ENCODE results near the gene BCL6.

Gene BCL6

GRCh38 chr3:187774185-187774789, 29.0 kb upstream of the BCL6 start:
- no peak for TF ChIP-seq CTCF (conservative IDR thresholded peaks at IDR 0.05; ENCODE audit: control insufficient read depth, insufficient read depth, low read depth, low read length)
- no peak for DNase-seq (ENCODE audit: low read depth)
- no peak overlapping the region for H3K4me3 ChIP-seq (ENCODE audit: control insufficient read depth, low read depth, low read length)

- H3K4me3 ChIP-seq (ENCODE audit: control insufficient read depth, low read depth, low read length) = no peak overlapping the region
- TF ChIP-seq CTCF (conservative IDR thresholded peaks at IDR 0.05; ENCODE audit: control insufficient read depth, insufficient read depth, low read depth, low read length) = no peak
- DNase-seq (ENCODE audit: low read depth) = no peak
Measured at GRCh38 chr3:187773233-187774184, 28.2 kb upstream of the BCL6 start.

GRCh38 chr3:187770224-187770623, 25.0 kb upstream of the BCL6 start:
- no peak for TF ChIP-seq CTCF (conservative IDR thresholded peaks at IDR 0.05; ENCODE audit: control insufficient read depth, insufficient read depth, low read depth, low read length)
- no peak for DNase-seq (ENCODE audit: low read depth)
- no peak overlapping the region for H3K4me3 ChIP-seq (ENCODE audit: control insufficient read depth, low read depth, low read length)

GRCh38 chr3:187769771-187770170, 24.5 kb upstream of the BCL6 start:
- no peak for DNase-seq (ENCODE audit: low read depth)
- no peak for TF ChIP-seq CTCF (conservative IDR thresholded peaks at IDR 0.05; ENCODE audit: control insufficient read depth, insufficient read depth, low read depth, low read length)
- no peak overlapping the region for H3K4me3 ChIP-seq (ENCODE audit: control insufficient read depth, low read depth, low read length)

GRCh38 chr3:187767266-187768012, 22.2 kb upstream of the BCL6 start:
- DNase-seq (ENCODE audit: low read depth) = peak; percentile 96
- H3K4me3 ChIP-seq (ENCODE audit: control insufficient read depth, low read depth, low read length) = no peak overlapping the region
- TF ChIP-seq CTCF (conservative IDR thresholded peaks at IDR 0.05; ENCODE audit: control insufficient read depth, insufficient read depth, low read depth, low read length) = no peak

- no peak for TF ChIP-seq CTCF (conservative IDR thresholded peaks at IDR 0.05; ENCODE audit: control insufficient read depth, insufficient read depth, low read depth, low read length)
- peak; percentile 85 for DNase-seq (ENCODE audit: low read depth)
- H3K4me3 ChIP-seq (ENCODE audit: control insufficient read depth, low read depth, low read length) = no peak overlapping the region
Measured at GRCh38 chr3:187765342-187765741, 20.1 kb upstream of the BCL6 start.

All from fibroblast of mammary gland (primary cell).